HepG2 (cell line): ENCODE data around the gene NOS1AP. TPM values are rescaled to one million over a fixed set of nuclear protein-coding genes. Genes with fewer than 3 reads are reported as not detected.

Experiments used
- ATAC-seq: fragments of 200-7000 bp; cut with Tn5 transposase; 3 replicates; pipeline ENCODE4 v1.9.1; 2020; ENCODE audit warnings: mild to moderate bottlenecking, moderate library complexity
- BruUV-seq: library from RNA; stranded (reverse); fragments of 400-500 nt; replicated peaks from 2 replicates; lab custom pipeline; 2021; lab: Mats Ljungman, UMichigan
- CTCF ChIA-PET: fragments of 300-600 bp; formaldehyde crosslinking; extraction: SDS; loops from one replicate; lab custom pipeline; 2021; ENCODE audit warnings: low total read pairs, inconsistent platforms, low intra/inter-chr PET ratio; lab: Yijun Ruan, JAX
- POLR2A ChIA-PET: fragments of 350-600 bp; sonication (Branson Sonifier 250); formaldehyde crosslinking; loops from one replicate; lab custom pipeline; 2020; ENCODE audit warnings: antibody characterized with exemption, inconsistent platforms; lab: Yijun Ruan, JAX
- DNase-seq: peaks from one replicate; pipeline ENCODE4 v3.0.0-alpha.2; 2015; ENCODE audit warnings: low spot score
- FAIRE-seq: peaks from 3 replicates; lab custom pipeline; 2011; peaks lifted over from hg19 to GRCh38; lab: Jason Lieb, UNC
- H2AFZ ChIP-seq: one replicate; pipeline ENCODE4 v1.6.1; 2011; ENCODE audit warnings: low read length, inconsistent platforms
- H3K27ac ChIP-seq: fragments of 300-600 bp; 3 replicates; pipeline ENCODE4 v1.8.0; 2011; ENCODE audit warnings: mixed run types, mild to moderate bottlenecking, mixed read lengths, low read length, inconsistent platforms; ENCODE audit not compliant: insufficient read depth; ENCODE audit errors: extremely low read length
- H3K27me3 ChIP-seq, 2 experiments: fragments of 200-600 bp in 1 of 2; 2 replicates in 1 of 2; 3 replicates in 1 of 2; pipeline versions ENCODE4 v1.6.0 to v1.8.0; 2011; ENCODE audit warnings: low read length in 2 of 2, mild to moderate bottlenecking in 2 of 2, moderate library complexity in 2 of 2, inconsistent platforms in 1 of 2; ENCODE audit not compliant: insufficient read depth in 2 of 2, control insufficient read depth in 1 of 2
- H3K36me3 ChIP-seq, 2 experiments: fragments of 200-600 bp in 1 of 2; replicated peaks in 1 of 2; 2 replicates in 1 of 2; 3 replicates in 1 of 2; pipeline versions ENCODE4 v1.5.1 to v1.8.0; 2011; ENCODE audit warnings: low read length in 2 of 2, inconsistent platforms in 1 of 2; ENCODE audit not compliant: insufficient read depth in 2 of 2, control insufficient read depth in 1 of 2
- H3K4me1 ChIP-seq: 2 replicates; pipeline ENCODE4 v1.5.1; 2012; ENCODE audit warnings: low read length, inconsistent platforms; ENCODE audit not compliant: insufficient read depth
- H3K4me2 ChIP-seq: 2 replicates; pipeline ENCODE4 v1.6.0; 2011; ENCODE audit warnings: low read depth, low read length, inconsistent platforms
- H3K4me3 ChIP-seq, 3 experiments: fragments of 200-600 bp in 1 of 3; sonication (generic), shearing (Covaris generic) in 1 of 3; replicated peaks in 1 of 3; 2 replicates each; pipeline ENCODE4 v1.5.1; 2011 to 2016; ENCODE audit warnings: low read length in 3 of 3, inconsistent platforms in 2 of 3, low read depth in 2 of 3, mild to moderate bottlenecking in 2 of 3, control low read depth in 1 of 3, mixed read lengths in 1 of 3; ENCODE audit not compliant: insufficient read depth in 1 of 3
- H3K79me2 ChIP-seq: one replicate; pipeline ENCODE4 v1.6.1; 2011; ENCODE audit warnings: low read length, inconsistent platforms; ENCODE audit not compliant: insufficient read depth
- H3K9ac ChIP-seq: 2 replicates; pipeline ENCODE4 v1.6.0; 2011; ENCODE audit warnings: mild to moderate bottlenecking, low read depth, low read length, inconsistent platforms; ENCODE audit not compliant: insufficient read depth
- H3K9me3 ChIP-seq: 2 replicates; pipeline ENCODE4 v1.5.1; 2012; ENCODE audit warnings: mild to moderate bottlenecking, low read length
- H4K20me1 ChIP-seq: 2 replicates; pipeline ENCODE4 v1.6.0; 2011; ENCODE audit warnings: inconsistent platforms, mild to moderate bottlenecking, low read length, moderate library complexity; ENCODE audit not compliant: insufficient read depth
- GTF3A ChIP-seq: sonication (generic); formaldehyde crosslinking; conservative IDR thresholded peaks from 2 replicates; pipeline ENCODE4 v1.4.0; 2020; ENCODE audit warnings: mild to moderate bottlenecking, missing genetic modification reagents
- NR1H2 ChIP-seq: sonication (generic); formaldehyde crosslinking; IDR thresholded peaks from 2 replicates; pipeline ENCODE4 v1.8.1; 2022; ENCODE audit warnings: low read depth, missing genetic modification reagents, borderline replicate concordance
- ONECUT2 ChIP-seq: sonication (generic); formaldehyde crosslinking; IDR thresholded peaks from 2 replicates; pipeline ENCODE4 v1.4.0; 2020; ENCODE audit warnings: missing genetic modification reagents
- SMARCC2 ChIP-seq: fragments of 450-650 bp; IDR thresholded peaks from 2 replicates; pipeline ENCODE4 v1.6.1; 2017; ENCODE audit warnings: antibody characterized with exemption, mild to moderate bottlenecking
- SP140L ChIP-seq: sonication (generic); formaldehyde crosslinking; IDR thresholded peaks from 2 replicates; pipeline ENCODE4 v1.4.0; 2020; ENCODE audit warnings: missing genetic modification reagents, borderline replicate concordance
- TP53 ChIP-seq: sonication (generic); formaldehyde crosslinking; conservative IDR thresholded peaks from 2 replicates; pipeline ENCODE4 v1.4.0; 2020; ENCODE audit warnings: missing genetic modification reagents
- ZNF513 ChIP-seq: sonication (generic); formaldehyde crosslinking; conservative IDR thresholded peaks from 2 replicates; pipeline ENCODE4 v1.5.0; 2020; ENCODE audit warnings: missing genetic modification reagents
- ZNF580 ChIP-seq: IDR thresholded peaks from 2 replicates; pipeline ENCODE4 v1.6.1; 2016; ENCODE audit warnings: low read depth, borderline replicate concordance
- ZNF616 ChIP-seq: sonication (generic); formaldehyde crosslinking; IDR thresholded peaks from 2 replicates; pipeline ENCODE4 v1.5.0; 2020; ENCODE audit warnings: low read depth, mild to moderate bottlenecking, missing genetic modification reagents
- WGBS: methylation state at CpG from one replicate; pipeline ENCODE4 v1.1.6; 2017; ENCODE audit warnings: low lambda C conversion rate; 5-methylcytosine and 5-hydroxymethylcytosine counted together
- in situ Hi-C: cut with HindIII; loops from 2 replicates; pipeline ENCODE4 v1.10.0; 2017; ENCODE audit warnings: low pct_unique_long_range_greater_than_20kb; ENCODE audit not compliant: extremely low pct_ligation_motif_present
- intact Hi-C: fragments of 100-400 bp; cut with micrococcal nuclease; formaldehyde crosslinking; loops from one replicate; pipeline ENCODE4 v1.10.0; 2022; ENCODE audit not compliant: unreplicated experiment
- polyA plus RNA-seq, 8 experiments: library from polyadenylated mRNA; depleted of rRNA in 3 of 8; stranded (reverse) in 7 of 8; unstranded in 1 of 8; fragments of >200 nt; fragmentation: Illumina TruSeq in 4 of 8; extraction: Trizol in 4 of 8; gene quantifications; 2 replicates each; pipeline versions ENCODE4 v1.2.1 to v1.2.3, GENCODE V29; 2011 to 2016; ENCODE audit warnings: low read depth in 4 of 8, missing spikeins in 1 of 8, mixed read lengths in 1 of 8; ENCODE audit not compliant: insufficient read depth in 1 of 8
- total RNA-seq, 5 experiments: library from RNA; depleted of rRNA; stranded (reverse); fragments of >200 nt; fragmentation: Illumina TruSeq; extraction: Trizol; gene quantifications; 2 replicates each; pipeline ENCODE4 v1.2.3, GENCODE V29; 2016; ENCODE audit warnings: low read depth in 1 of 5
- TF ChIP-seq, protein P1 (sequence below): IDR thresholded peaks from 2 replicates; pipeline ENCODE4 v1.6.1; 2016; ENCODE audit warnings: low read depth, control low read depth
- TF ChIP-seq, protein P2 (sequence below): sonication (generic); formaldehyde crosslinking; IDR thresholded peaks from 2 replicates; pipeline ENCODE4 v1.4.0; 2020; ENCODE audit warnings: missing genetic modification reagents, mild to moderate bottlenecking, borderline replicate concordance
- TF ChIP-seq, protein P3 (sequence below): IDR thresholded peaks from 2 replicates; pipeline ENCODE4 v1.6.1; 2016; ENCODE audit warnings: low read depth, missing genetic modification reagents, missing compliant biosample characterization

NOS1AP gene
- total and polyA plus RNA-seq, 2 of the 13 experiments (the other 11 are each of a cell fraction or from before 2014, with no cell fraction given) = 2.0 to 3.3 TPM

- no TSS peak for BruUV-seq
- Histone ChIP-seq H3K36me3 (no peaks in the 10 kb centered on the region), H3K9ac (no peak overlapping the region), H3K9me3 (peaks cover 9% of the 10 kb centered on the region; the same call in 1 of the 2 replicates), H3K27ac (no peak overlapping the region), H3K79me2 (no peaks in the 10 kb centered on the region), H3K4me2 (no peak overlapping the region), H3K27me3 (peaks cover 0 to 35% of the 10 kb centered on the region in 2 experiments), H3K4me3 (no peak overlapping the region), H4K20me1 (no peaks in the 10 kb centered on the region), H3K4me1 (0 out of 2 replicates have a peak, but pooled peaks cover 4% of the 10 kb centered on the region), H2AFZ (no peak overlapping the region)
- in situ Hi-C loops (loop anchor here (5.0 kb wide), 1 partner anchor 237 kb away; no protein-coding TSS in a partner anchor), intact Hi-C loops (no loop called here)
- FAIRE-seq (no peak), DNase-seq (no peak), ATAC-seq (no peak)
- CTCF ChIA-PET = no interaction called here
- POLR2A ChIA-PET = no interaction called here
- WGBS = 0% methylated on average over 2 of the region's 4 CpGs
- TF ChIP-seq ZNF513 (CRISPR knock-in tag) (no peak), ONECUT2 (CRISPR knock-in tag) (no peak), SMARCC2 (no peak), SP140L (CRISPR knock-in tag) (no peak), GTF3A (CRISPR knock-in tag) (no peak), ZNF616 (CRISPR knock-in tag) (no peak), ZNF580 (no peak), NR1H2 (no peak), TP53 (no peak)
- TF ChIP-seq, protein P1, sequence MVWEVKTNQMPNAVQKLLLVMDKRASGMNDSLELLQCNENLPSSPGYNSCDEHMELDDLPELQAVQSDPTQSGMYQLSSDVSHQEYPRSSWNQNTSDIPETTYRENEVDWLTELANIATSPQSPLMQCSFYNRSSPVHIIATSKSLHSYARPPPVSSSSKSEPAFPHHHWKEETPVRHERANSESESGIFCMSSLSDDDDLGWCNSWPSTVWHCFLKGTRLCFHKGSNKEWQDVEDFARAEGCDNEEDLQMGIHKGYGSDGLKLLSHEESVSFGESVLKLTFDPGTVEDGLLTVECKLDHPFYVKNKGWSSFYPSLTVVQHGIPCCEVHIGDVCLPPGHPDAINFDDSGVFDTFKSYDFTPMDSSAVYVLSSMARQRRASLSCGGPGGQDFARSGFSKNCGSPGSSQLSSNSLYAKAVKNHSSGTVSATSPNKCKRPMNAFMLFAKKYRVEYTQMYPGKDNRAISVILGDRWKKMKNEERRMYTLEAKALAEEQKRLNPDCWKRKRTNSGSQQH (CRISPR knock-in tag) = no peak
- TF ChIP-seq, protein P2, sequence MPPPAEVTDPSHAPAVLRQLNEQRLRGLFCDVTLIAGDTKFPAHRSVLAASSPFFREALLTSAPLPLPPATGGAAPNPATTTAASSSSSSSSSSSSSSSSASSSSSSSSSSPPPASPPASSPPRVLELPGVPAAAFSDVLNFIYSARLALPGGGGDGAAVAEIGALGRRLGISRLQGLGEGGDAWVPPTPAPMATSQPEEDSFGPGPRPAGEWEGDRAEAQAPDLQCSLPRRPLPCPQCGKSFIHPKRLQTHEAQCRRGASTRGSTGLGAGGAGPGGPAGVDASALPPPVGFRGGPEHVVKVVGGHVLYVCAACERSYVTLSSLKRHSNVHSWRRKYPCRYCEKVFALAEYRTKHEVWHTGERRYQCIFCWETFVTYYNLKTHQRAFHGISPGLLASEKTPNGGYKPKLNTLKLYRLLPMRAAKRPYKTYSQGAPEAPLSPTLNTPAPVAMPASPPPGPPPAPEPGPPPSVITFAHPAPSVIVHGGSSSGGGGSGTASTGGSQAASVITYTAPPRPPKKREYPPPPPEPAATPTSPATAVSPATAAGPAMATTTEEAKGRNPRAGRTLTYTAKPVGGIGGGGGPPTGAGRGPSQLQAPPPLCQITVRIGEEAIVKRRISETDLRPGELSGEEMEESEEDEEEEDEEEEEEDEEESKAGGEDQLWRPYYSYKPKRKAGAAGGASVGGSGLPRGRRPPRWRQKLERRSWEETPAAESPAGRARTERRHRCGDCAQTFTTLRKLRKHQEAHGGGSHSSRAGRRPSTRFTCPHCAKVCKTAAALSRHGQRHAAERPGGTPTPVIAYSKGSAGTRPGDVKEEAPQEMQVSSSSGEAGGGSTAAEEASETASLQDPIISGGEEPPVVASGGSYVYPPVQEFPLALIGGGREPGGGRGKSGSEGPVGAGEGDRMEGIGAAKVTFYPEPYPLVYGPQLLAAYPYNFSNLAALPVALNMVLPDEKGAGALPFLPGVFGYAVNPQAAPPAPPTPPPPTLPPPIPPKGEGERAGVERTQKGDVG (CRISPR knock-in tag) = no peak
- TF ChIP-seq, protein P3, sequence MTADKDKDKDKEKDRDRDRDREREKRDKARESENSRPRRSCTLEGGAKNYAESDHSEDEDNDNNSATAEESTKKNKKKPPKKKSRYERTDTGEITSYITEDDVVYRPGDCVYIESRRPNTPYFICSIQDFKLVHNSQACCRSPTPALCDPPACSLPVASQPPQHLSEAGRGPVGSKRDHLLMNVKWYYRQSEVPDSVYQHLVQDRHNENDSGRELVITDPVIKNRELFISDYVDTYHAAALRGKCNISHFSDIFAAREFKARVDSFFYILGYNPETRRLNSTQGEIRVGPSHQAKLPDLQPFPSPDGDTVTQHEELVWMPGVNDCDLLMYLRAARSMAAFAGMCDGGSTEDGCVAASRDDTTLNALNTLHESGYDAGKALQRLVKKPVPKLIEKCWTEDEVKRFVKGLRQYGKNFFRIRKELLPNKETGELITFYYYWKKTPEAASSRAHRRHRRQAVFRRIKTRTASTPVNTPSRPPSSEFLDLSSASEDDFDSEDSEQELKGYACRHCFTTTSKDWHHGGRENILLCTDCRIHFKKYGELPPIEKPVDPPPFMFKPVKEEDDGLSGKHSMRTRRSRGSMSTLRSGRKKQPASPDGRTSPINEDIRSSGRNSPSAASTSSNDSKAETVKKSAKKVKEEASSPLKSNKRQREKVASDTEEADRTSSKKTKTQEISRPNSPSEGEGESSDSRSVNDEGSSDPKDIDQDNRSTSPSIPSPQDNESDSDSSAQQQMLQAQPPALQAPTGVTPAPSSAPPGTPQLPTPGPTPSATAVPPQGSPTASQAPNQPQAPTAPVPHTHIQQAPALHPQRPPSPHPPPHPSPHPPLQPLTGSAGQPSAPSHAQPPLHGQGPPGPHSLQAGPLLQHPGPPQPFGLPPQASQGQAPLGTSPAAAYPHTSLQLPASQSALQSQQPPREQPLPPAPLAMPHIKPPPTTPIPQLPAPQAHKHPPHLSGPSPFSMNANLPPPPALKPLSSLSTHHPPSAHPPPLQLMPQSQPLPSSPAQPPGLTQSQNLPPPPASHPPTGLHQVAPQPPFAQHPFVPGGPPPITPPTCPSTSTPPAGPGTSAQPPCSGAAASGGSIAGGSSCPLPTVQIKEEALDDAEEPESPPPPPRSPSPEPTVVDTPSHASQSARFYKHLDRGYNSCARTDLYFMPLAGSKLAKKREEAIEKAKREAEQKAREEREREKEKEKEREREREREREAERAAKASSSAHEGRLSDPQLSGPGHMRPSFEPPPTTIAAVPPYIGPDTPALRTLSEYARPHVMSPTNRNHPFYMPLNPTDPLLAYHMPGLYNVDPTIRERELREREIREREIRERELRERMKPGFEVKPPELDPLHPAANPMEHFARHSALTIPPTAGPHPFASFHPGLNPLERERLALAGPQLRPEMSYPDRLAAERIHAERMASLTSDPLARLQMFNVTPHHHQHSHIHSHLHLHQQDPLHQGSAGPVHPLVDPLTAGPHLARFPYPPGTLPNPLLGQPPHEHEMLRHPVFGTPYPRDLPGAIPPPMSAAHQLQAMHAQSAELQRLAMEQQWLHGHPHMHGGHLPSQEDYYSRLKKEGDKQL (CRISPR knock-in tag) = no peak
These were observed 40.3 kb upstream of the NOS1AP start for GRCh38 chr1:162029157-162029556.
